ENCODE results near the gene CTAG2.

The CTAG2 gene

GRCh38 chrX:154661170-154661569, 7.8 kb upstream of the CTAG2 start:
- no peak for DNase-seq (ENCODE audit: extremely low read depth, low read depth)
- H3K4me3 ChIP-seq (replicated peaks; ENCODE audit: low read depth, low read length), result no peak overlapping the region
- TF ChIP-seq CTCF (IDR thresholded peaks at IDR 0.05; ENCODE audit: low read depth, low read length, missing control alignments), result no peak

GRCh38 chrX:154660541-154660940, 7.2 kb upstream of the CTAG2 start:
- no peak for TF ChIP-seq CTCF (IDR thresholded peaks at IDR 0.05; ENCODE audit: low read depth, low read length, missing control alignments)
- DNase-seq (ENCODE audit: extremely low read depth, low read depth), result no peak
- H3K4me3 ChIP-seq (replicated peaks; ENCODE audit: low read depth, low read length), result no peak overlapping the region

GRCh38 chrX:154658957-154659356, 5.6 kb upstream of the CTAG2 start:
- no peak overlapping the region for H3K4me3 ChIP-seq (replicated peaks; ENCODE audit: low read depth, low read length)
- no peak for TF ChIP-seq CTCF (IDR thresholded peaks at IDR 0.05; ENCODE audit: low read depth, low read length, missing control alignments)
- DNase-seq (ENCODE audit: extremely low read depth, low read depth), result no peak

GRCh38 chrX:154658187-154658586, 4.8 kb upstream of the CTAG2 start:
- no peak for DNase-seq (ENCODE audit: extremely low read depth, low read depth)
- TF ChIP-seq CTCF (IDR thresholded peaks at IDR 0.05; ENCODE audit: low read depth, low read length, missing control alignments), result no peak
- H3K4me3 ChIP-seq (replicated peaks; ENCODE audit: low read depth, low read length), result no peak overlapping the region

- DNase-seq (ENCODE audit: extremely low read depth, low read depth), result no peak
- no peak overlapping the region for H3K4me3 ChIP-seq (replicated peaks; ENCODE audit: low read depth, low read length)
- no peak for TF ChIP-seq CTCF (IDR thresholded peaks at IDR 0.05; ENCODE audit: low read depth, low read length, missing control alignments)
Measured at GRCh38 chrX:154657226-154657805, 3.9 kb upstream of the CTAG2 start.

- DNase-seq (ENCODE audit: extremely low read depth, low read depth), result no peak
- H3K4me3 ChIP-seq (replicated peaks; ENCODE audit: low read depth, low read length), result no peak overlapping the region
- no peak for TF ChIP-seq CTCF (IDR thresholded peaks at IDR 0.05; ENCODE audit: low read depth, low read length, missing control alignments)
Measured at GRCh38 chrX:154655786-154656185, 2.4 kb upstream of the CTAG2 start.

GRCh38 chrX:154655346-154655745, 2.0 kb upstream of the CTAG2 start:
- no peak for DNase-seq (ENCODE audit: extremely low read depth, low read depth)
- no peak overlapping the region for H3K4me3 ChIP-seq (replicated peaks; ENCODE audit: low read depth, low read length)
- no peak for TF ChIP-seq CTCF (IDR thresholded peaks at IDR 0.05; ENCODE audit: low read depth, low read length, missing control alignments)
